Esophagus squamous epithelium (tissue), 5 donors: ENCODE results near the gene PPP3CA. TPM values are rescaled to one million over a fixed set of nuclear protein-coding genes. Genes with fewer than 3 reads are reported as not detected.

Experiments
- DNase-seq: peaks from one replicate; lab custom pipeline; 2025; lab: John Stamatoyannopoulos, UW
- H3K27ac ChIP-seq, 4 donors: fragments of 200-600 bp; sonication (generic); one replicate each; pipeline ENCODE4 v1.5.1; 2016 to 2019; ENCODE audit warnings: mild to moderate bottlenecking in 1 of 4
- H3K27me3 ChIP-seq, 4 donors: fragments of 200-600 bp; sonication (generic); 1 replicate in 3 of 4; 2 replicates in 1 of 4; pipeline versions ENCODE4 v1.5.1 to v1.6.0; 2017 to 2021; ENCODE audit warnings: antibody characterized with exemption in 1 of 4
- H3K36me3 ChIP-seq, 3 donors: fragments of 200-600 bp; sonication (generic); one replicate each; pipeline ENCODE4 v1.5.1; 2016 to 2019
- H3K4me1 ChIP-seq, 3 donors: fragments of 200-600 bp; sonication (generic); one replicate each; pipeline ENCODE4 v1.5.1; 2017 to 2019
- H3K4me3 ChIP-seq, 4 donors: fragments of 200-600 bp; sonication (generic); 1 replicate in 3 of 4; 2 replicates in 1 of 4; pipeline ENCODE4 v1.5.1; 2016 to 2019; ENCODE audit warnings: mild to moderate bottlenecking in 2 of 4, moderate library complexity in 1 of 4
- H3K9me3 ChIP-seq, 3 donors: fragments of 200-600 bp; sonication (generic); one replicate each; pipeline ENCODE4 v1.5.1; 2016 to 2019
- CTCF ChIP-seq, 6 experiments: fragments of 450-650 bp in 4 of 6; fragments of 200-600 bp in 2 of 6; sonication (generic) in 2 of 6; IDR thresholded peaks; one replicate each; pipeline ENCODE4 v1.5.1; 2016 to 2019; ENCODE audit warnings: antibody characterized with exemption in 6 of 6, mild to moderate bottlenecking in 4 of 6, moderate library complexity in 4 of 6
- POLR2A ChIP-seq, 4 donors: fragments of 450-650 bp; IDR thresholded peaks; one replicate each; pipeline ENCODE4 v1.6.1; 2017; ENCODE audit warnings: antibody characterized with exemption in 4 of 4, mild to moderate bottlenecking in 4 of 4, moderate library complexity in 3 of 4
- WGBS, 2 donors: methylation state at CpG; one replicate each; pipeline ENCODE4 v1.1.5; 2018; 5-methylcytosine and 5-hydroxymethylcytosine counted together
- intact Hi-C: fragments of 100-400 bp; cut with DNase I; formaldehyde crosslinking; loops from one replicate; pipeline ENCODE4 v1.15.0; 2022
- total RNA-seq, 4 donors: library from RNA; depleted of rRNA; stranded (reverse); fragments of >200 nt; gene quantifications; one replicate each; pipeline ENCODE4 v1.1.0, GENCODE V29; 2016
- donor health status: DM: yes; HTN: yes; CAD: no.

PPP3CA gene
- total RNA-seq, 4 donors from 2014 or later, result 13.3 to 25.7 (median 17.5) TPM

GRCh38 chr4:100988876-100989275, 358.4 kb downstream of the PPP3CA start:
- 52 to 73% methylated on average over 4 of the region's 4 CpGs for WGBS, 2 donors
- TF ChIP-seq CTCF (IDR thresholded peaks at IDR 0.05) (no peak), POLR2A (IDR thresholded peaks at IDR 0.05) (no peak)
- peaks cover 0 to 2% (median 0%) of the 10 kb centered on the region in 3 donors for H3K9me3 ChIP-seq
- H3K27me3 ChIP-seq, result no peaks in the 10 kb centered on the region
- no peak overlapping the region for H3K4me3 ChIP-seq
- H3K27ac ChIP-seq, result no peak overlapping the region
- H3K36me3 ChIP-seq, result no peaks in the 10 kb centered on the region
- H3K4me1 ChIP-seq, result no peaks in the 10 kb centered on the region
- intact Hi-C loops, result no loop called here
- DNase-seq, result no peak

- peaks cover 0 to 17% (median 7%) of the 10 kb centered on the region in 3 donors for H3K4me1 ChIP-seq
- H3K9me3 ChIP-seq, result peaks cover 0 to 2% (median 0%) of the 10 kb centered on the region in 3 donors
- H3K4me3 ChIP-seq, result no peak overlapping the region
- no peak overlapping the region for H3K27ac ChIP-seq
- no peaks in the 10 kb centered on the region for H3K27me3 ChIP-seq
- TF ChIP-seq CTCF (IDR thresholded peaks at IDR 0.05) (no peak), POLR2A (IDR thresholded peaks at IDR 0.05) (no peak)
- DNase-seq, result no peak
- intact Hi-C loops, result no loop called here
- H3K36me3 ChIP-seq, result no peaks in the 10 kb centered on the region
- 70 to 91% methylated on average over 2 to 8 of the region's 8 CpGs for WGBS, 2 donors
Observed at GRCh38 chr4:100986360-100986868, 360.9 kb downstream of the PPP3CA start.

GRCh38 chr4:100985576-100985975, 361.8 kb downstream of the PPP3CA start:
- no peak for TF ChIP-seq CTCF (IDR thresholded peaks at IDR 0.05)
- TF ChIP-seq POLR2A (IDR thresholded peaks at IDR 0.05), result no peak
- Histone ChIP-seq H3K36me3 (no peaks in the 10 kb centered on the region), H3K27ac (no peak overlapping the region), H3K4me1 (peaks cover 0 to 22% (median 10%) of the 10 kb centered on the region in 3 donors), H3K27me3 (no peaks in the 10 kb centered on the region), H3K9me3 (peaks cover 0 to 2% (median 0%) of the 10 kb centered on the region in 3 donors), H3K4me3 (no peak overlapping the region)
- no peak for DNase-seq
- intact Hi-C loops, result no loop called here
- WGBS, 2 donors, result 82 to 89% methylated on average over 1 to 3 of the region's 3 CpGs

GRCh38 chr4:100984901-100985300, 362.4 kb downstream of the PPP3CA start:
- no peaks in the 10 kb centered on the region for H3K36me3 ChIP-seq
- DNase-seq, result no peak
- H3K4me3 ChIP-seq, result no peak overlapping the region
- intact Hi-C loops, result no loop called here
- no peaks in the 10 kb centered on the region for H3K27me3 ChIP-seq
- H3K27ac ChIP-seq, result no peak overlapping the region
- peaks cover 0 to 2% (median 0%) of the 10 kb centered on the region in 3 donors for H3K9me3 ChIP-seq
- TF ChIP-seq CTCF (IDR thresholded peaks at IDR 0.05) (no peak), POLR2A (IDR thresholded peaks at IDR 0.05) (no peak)
- H3K4me1 ChIP-seq, result peaks cover 0 to 22% (median 10%) of the 10 kb centered on the region in 3 donors

- Histone ChIP-seq H3K27me3 (no peaks in the 10 kb centered on the region), H3K4me1 (peaks cover 0 to 22% (median 10%) of the 10 kb centered on the region in 3 donors), H3K4me3 (no peak overlapping the region), H3K27ac (no peak overlapping the region), H3K36me3 (no peaks in the 10 kb centered on the region), H3K9me3 (peaks cover 0 to 2% (median 0%) of the 10 kb centered on the region in 3 donors)
- intact Hi-C loops, result no loop called here
- no peak for DNase-seq
- TF ChIP-seq POLR2A (IDR thresholded peaks at IDR 0.05) (no peak), CTCF (IDR thresholded peaks at IDR 0.05) (no peak)
- WGBS, 2 donors, result 22% methylated on average over 1 of the region's 1 CpG; no CpG with 5 or more reads in 1 of the 2 donors
Observed at GRCh38 chr4:100983426-100983825, 363.9 kb downstream of the PPP3CA start.
